Measurements from ENCODE around the gene SHKBP1. TPM values are rescaled to one million over a fixed set of nuclear protein-coding genes. Genes with fewer than 3 reads are reported as not detected.

SHKBP1 gene
- total and polyA plus RNA-seq, 9 of the 15 experiments (the other 6 are each of a cell fraction or from before 2014, with no cell fraction given) = 1.2 to 58.1 (median 22.3) TPM

DNA sequence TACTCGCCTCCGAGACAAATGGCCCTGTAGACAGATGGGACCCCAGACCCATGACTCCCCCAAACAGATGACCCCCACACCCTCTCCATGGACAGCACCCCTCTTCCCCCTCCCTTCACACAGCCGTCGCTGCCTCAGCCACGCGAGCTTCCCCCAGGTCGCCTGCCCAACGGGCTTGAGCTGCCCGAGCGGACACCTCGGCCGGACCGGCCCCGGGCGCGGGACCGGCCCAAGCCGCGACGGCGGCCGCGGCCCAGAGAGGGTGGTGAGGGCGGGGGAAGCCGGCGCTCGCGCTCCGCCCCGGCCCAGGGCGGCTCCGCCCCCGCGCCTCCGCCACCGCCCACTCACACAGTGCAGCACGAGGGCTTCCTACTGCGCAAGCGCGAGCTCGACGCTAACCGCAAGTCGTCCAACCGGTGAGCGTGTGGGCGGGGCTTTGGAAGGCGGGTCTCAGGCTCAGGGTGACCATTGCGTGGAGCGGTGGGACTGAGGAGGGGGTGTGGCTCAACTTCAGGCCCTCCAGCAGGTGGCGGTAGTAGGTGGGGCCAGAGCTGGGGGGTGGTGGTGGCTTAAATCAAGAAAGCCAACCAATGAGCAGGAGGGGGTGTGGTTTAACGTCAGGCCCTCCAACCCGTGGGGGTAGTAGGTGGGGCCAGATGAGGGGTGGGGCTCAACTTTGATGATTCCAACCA is 6.2 kb upstream of the SHKBP1 start (continued):
- TF ChIP-seq, protein P1, sequence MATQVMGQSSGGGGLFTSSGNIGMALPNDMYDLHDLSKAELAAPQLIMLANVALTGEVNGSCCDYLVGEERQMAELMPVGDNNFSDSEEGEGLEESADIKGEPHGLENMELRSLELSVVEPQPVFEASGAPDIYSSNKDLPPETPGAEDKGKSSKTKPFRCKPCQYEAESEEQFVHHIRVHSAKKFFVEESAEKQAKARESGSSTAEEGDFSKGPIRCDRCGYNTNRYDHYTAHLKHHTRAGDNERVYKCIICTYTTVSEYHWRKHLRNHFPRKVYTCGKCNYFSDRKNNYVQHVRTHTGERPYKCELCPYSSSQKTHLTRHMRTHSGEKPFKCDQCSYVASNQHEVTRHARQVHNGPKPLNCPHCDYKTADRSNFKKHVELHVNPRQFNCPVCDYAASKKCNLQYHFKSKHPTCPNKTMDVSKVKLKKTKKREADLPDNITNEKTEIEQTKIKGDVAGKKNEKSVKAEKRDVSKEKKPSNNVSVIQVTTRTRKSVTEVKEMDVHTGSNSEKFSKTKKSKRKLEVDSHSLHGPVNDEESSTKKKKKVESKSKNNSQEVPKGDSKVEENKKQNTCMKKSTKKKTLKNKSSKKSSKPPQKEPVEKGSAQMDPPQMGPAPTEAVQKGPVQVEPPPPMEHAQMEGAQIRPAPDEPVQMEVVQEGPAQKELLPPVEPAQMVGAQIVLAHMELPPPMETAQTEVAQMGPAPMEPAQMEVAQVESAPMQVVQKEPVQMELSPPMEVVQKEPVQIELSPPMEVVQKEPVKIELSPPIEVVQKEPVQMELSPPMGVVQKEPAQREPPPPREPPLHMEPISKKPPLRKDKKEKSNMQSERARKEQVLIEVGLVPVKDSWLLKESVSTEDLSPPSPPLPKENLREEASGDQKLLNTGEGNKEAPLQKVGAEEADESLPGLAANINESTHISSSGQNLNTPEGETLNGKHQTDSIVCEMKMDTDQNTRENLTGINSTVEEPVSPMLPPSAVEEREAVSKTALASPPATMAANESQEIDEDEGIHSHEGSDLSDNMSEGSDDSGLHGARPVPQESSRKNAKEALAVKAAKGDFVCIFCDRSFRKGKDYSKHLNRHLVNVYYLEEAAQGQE (IDR thresholded peaks at IDR 0.05; ENCODE audit: borderline replicate concordance) = peak; percentile 38
- TF ChIP-seq, protein P1 (CRISPR knock-in tag; IDR thresholded peaks at IDR 0.05; ENCODE audit: low read depth) = no peak
- TF ChIP-seq, protein P2, sequence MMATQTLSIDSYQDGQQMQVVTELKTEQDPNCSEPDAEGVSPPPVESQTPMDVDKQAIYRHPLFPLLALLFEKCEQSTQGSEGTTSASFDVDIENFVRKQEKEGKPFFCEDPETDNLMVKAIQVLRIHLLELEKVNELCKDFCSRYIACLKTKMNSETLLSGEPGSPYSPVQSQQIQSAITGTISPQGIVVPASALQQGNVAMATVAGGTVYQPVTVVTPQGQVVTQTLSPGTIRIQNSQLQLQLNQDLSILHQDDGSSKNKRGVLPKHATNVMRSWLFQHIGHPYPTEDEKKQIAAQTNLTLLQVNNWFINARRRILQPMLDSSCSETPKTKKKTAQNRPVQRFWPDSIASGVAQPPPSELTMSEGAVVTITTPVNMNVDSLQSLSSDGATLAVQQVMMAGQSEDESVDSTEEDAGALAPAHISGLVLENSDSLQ (IDR thresholded peaks at IDR 0.05) = peak; percentile 74
- TF ChIP-seq PHB (CRISPR knock-in tag; IDR thresholded peaks at IDR 0.05) (no peak), JUN (IDR thresholded peaks at IDR 0.05; ENCODE audit: borderline replicate concordance, low read depth, low read length) (0 out of 2 replicates have a peak, but pooled peaks have one; percentile 5), JUN (CRISPR knock-in tag; IDR thresholded peaks at IDR 0.05; ENCODE audit: borderline replicate concordance) (no peak), CXXC5 (CRISPR knock-in tag; IDR thresholded peaks at IDR 0.05) (peak; percentile 78), PML (IDR thresholded peaks at IDR 0.05; ENCODE audit: low read length) (no peak), CTBP1 (IDR thresholded peaks at IDR 0.05; ENCODE audit: borderline replicate concordance) (peak; percentile 18; the same call in 1 of the 2 replicates), HDAC1 (IDR thresholded peaks at IDR 0.05) (no peak), RBBP5 (IDR thresholded peaks at IDR 0.05; ENCODE audit: borderline replicate concordance, insufficient read depth, low read length, poor library complexity, severe bottlenecking) (peak; percentile 15), CHD4 (IDR thresholded peaks at IDR 0.05; ENCODE audit: insufficient read depth, insufficient replicate concordance, low read depth, low read length, poor library complexity, severe bottlenecking) (no peak), FOS (IDR thresholded peaks at IDR 0.05; ENCODE audit: extremely low read depth, insufficient read length) (peak; percentile 54), RBFOX2 (IDR thresholded peaks at IDR 0.05; ENCODE audit: low read depth, low read length) (peak; percentile 64)
- TF ChIP-seq, protein P3, sequence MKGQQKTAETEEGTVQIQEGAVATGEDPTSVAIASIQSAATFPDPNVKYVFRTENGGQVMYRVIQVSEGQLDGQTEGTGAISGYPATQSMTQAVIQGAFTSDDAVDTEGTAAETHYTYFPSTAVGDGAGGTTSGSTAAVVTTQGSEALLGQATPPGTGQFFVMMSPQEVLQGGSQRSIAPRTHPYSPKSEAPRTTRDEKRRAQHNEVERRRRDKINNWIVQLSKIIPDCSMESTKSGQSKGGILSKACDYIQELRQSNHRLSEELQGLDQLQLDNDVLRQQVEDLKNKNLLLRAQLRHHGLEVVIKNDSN (CRISPR knock-in tag; IDR thresholded peaks at IDR 0.05) = peak; percentile 79
- TF ChIP-seq, protein P4, sequence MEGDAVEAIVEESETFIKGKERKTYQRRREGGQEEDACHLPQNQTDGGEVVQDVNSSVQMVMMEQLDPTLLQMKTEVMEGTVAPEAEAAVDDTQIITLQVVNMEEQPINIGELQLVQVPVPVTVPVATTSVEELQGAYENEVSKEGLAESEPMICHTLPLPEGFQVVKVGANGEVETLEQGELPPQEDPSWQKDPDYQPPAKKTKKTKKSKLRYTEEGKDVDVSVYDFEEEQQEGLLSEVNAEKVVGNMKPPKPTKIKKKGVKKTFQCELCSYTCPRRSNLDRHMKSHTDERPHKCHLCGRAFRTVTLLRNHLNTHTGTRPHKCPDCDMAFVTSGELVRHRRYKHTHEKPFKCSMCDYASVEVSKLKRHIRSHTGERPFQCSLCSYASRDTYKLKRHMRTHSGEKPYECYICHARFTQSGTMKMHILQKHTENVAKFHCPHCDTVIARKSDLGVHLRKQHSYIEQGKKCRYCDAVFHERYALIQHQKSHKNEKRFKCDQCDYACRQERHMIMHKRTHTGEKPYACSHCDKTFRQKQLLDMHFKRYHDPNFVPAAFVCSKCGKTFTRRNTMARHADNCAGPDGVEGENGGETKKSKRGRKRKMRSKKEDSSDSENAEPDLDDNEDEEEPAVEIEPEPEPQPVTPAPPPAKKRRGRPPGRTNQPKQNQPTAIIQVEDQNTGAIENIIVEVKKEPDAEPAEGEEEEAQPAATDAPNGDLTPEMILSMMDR (IDR thresholded peaks at IDR 0.05 in 2 of 3, conservative IDR thresholded peaks at IDR 0.05 in 1 of 3; ENCODE audit: insufficient read depth in 2 of 3, low read depth in 1 of 3, low read length in 3 of 3) = peak; percentile 57 to 67 (median 66); a peak in 5 of 6 replicates

All from K562 (cell line).